IMR-90 (cell line): ENCODE results near the gene P2RY2.

Source experiments
- BHLHE40 ChIP-seq: fragments of 150-350 bp; IDR thresholded peaks from 2 replicates; pipeline ENCODE4 v1.6.1; 2016; ENCODE audit warnings: mild to moderate bottlenecking, low read depth, low read length
- CHD1 ChIP-seq: IDR thresholded peaks from 2 replicates; pipeline ENCODE4 v1.6.1; 2012; ENCODE audit warnings: low read depth, low read length, improper control_type of control experiment
- ELK1 ChIP-seq: fragments of 150-350 bp; IDR thresholded peaks from 2 replicates; pipeline ENCODE4 v1.6.1; 2016; ENCODE audit warnings: low read depth, mild to moderate bottlenecking, low read length, moderate library complexity, borderline replicate concordance
- MAZ ChIP-seq: IDR thresholded peaks from 2 replicates; pipeline ENCODE4 v1.6.1; 2012; ENCODE audit warnings: low read depth, mild to moderate bottlenecking, low read length, improper control_type of control experiment, moderate library complexity, borderline replicate concordance
- MXI1 ChIP-seq: IDR thresholded peaks from 2 replicates; pipeline ENCODE4 v1.6.1; 2012; ENCODE audit warnings: low read depth, mild to moderate bottlenecking, low read length, moderate library complexity, borderline replicate concordance
- NFE2L2 ChIP-seq: fragments of 150-350 bp; IDR thresholded peaks from 2 replicates; pipeline ENCODE4 v1.6.1; 2016; ENCODE audit warnings: low read depth, mild to moderate bottlenecking, low read length
- POLR2A ChIP-seq: IDR thresholded peaks from 2 replicates; pipeline ENCODE4 v1.6.1; 2012; ENCODE audit warnings: mild to moderate bottlenecking, low read depth, low read length
- RAD21 ChIP-seq: IDR thresholded peaks from 2 replicates; pipeline ENCODE4 v1.6.1; 2012; ENCODE audit warnings: low read length, improper control_type of control experiment
- RCOR1 ChIP-seq: IDR thresholded peaks from 2 replicates; pipeline ENCODE4 v1.6.1; 2012; ENCODE audit warnings: mild to moderate bottlenecking, low read length, improper control_type of control experiment; ENCODE audit not compliant: insufficient replicate concordance
- TF ChIP-seq, protein P1 (sequence below): conservative IDR thresholded peaks from 2 replicates; pipeline ENCODE4 v1.5.1; 2012; ENCODE audit warnings: mild to moderate bottlenecking, low read depth, low read length, improper control_type of control experiment

DNA sequence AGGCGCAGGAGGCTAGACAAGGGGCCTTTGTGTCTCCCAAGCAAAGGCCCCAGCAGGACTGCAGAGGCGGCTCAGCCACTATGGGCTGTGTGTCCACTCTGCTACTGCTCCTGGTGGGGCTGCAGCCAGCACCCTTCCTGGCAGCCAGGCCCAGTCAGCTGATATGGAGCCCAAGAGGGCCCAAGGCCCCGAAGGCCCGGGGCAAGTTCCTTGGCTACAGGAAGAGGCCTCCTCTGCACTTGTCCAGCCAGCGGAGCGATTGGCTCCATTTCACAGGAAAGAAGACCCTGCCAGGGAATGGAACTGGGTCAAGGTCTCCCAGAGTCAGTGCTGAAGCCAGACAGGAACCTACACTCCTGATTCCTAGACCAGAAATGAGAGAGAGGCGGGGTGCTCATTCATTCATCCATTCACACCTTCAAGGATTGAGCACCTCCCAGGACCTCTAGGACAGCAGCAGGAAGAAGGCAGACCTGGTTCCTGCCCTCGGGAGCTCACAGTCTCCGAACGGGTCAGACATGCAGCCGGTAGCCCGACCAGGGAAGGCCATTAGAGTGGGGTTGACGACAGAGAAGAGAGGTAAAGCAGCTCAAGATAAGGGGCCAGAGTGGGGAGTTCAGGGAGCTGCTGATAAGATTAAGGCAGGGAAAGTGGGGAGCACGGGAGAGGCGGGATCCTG is 811 bp upstream of the P2RY2 start:
- no peak for TF ChIP-seq POLR2A
- TF ChIP-seq, protein P1, sequence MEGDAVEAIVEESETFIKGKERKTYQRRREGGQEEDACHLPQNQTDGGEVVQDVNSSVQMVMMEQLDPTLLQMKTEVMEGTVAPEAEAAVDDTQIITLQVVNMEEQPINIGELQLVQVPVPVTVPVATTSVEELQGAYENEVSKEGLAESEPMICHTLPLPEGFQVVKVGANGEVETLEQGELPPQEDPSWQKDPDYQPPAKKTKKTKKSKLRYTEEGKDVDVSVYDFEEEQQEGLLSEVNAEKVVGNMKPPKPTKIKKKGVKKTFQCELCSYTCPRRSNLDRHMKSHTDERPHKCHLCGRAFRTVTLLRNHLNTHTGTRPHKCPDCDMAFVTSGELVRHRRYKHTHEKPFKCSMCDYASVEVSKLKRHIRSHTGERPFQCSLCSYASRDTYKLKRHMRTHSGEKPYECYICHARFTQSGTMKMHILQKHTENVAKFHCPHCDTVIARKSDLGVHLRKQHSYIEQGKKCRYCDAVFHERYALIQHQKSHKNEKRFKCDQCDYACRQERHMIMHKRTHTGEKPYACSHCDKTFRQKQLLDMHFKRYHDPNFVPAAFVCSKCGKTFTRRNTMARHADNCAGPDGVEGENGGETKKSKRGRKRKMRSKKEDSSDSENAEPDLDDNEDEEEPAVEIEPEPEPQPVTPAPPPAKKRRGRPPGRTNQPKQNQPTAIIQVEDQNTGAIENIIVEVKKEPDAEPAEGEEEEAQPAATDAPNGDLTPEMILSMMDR: no peak
- no peak for TF ChIP-seq NFE2L2
- TF ChIP-seq CHD1: no peak
- no peak for TF ChIP-seq RCOR1
- TF ChIP-seq MXI1: no peak
- no peak for TF ChIP-seq ELK1
- TF ChIP-seq BHLHE40: no peak
- TF ChIP-seq RAD21: no peak
- no peak for TF ChIP-seq MAZ
